H1 (cell line): ENCODE measurements around the gene MAPK8IP1. TPM values are rescaled to one million over a fixed set of nuclear protein-coding genes. Genes with fewer than 3 reads are reported as not detected.

Experiments used
- CTCF ChIA-PET: fragments of 300-600 bp; sonication (Branson Sonifier 250); formaldehyde crosslinking; loops from one replicate; lab custom pipeline; 2021; ENCODE audit not compliant: partially characterized antibody; lab: Charles Lee
- POLR2A ChIA-PET: fragments of 300-600 bp; sonication (Branson Sonifier 250); formaldehyde crosslinking; loops from one replicate; lab custom pipeline; 2021; ENCODE audit warnings: inconsistent platforms; ENCODE audit not compliant: partially characterized antibody; lab: Charles Lee
- DNase-seq, 2 experiments: peaks; one replicate each; pipeline versions ENCODE4 v3.0.0 to v3.0.0-alpha.2; 2010 to 2022; ENCODE audit warnings: low spot score in 2 of 2, low read depth in 1 of 2, mixed read lengths in 1 of 2
- FAIRE-seq: peaks from 2 replicates; lab custom pipeline; 2011; peaks lifted over from hg19 to GRCh38; lab: Jason Lieb, UNC
- H2AFZ ChIP-seq: 2 replicates; pipeline ENCODE4 v1.8.1; 2012; ENCODE audit warnings: low read length, inconsistent platforms
- H2AK5ac ChIP-seq: 2 replicates; pipeline ENCODE4 v1.6.1; 2013; ENCODE audit warnings: low read depth, low read length
- H2BK120ac ChIP-seq: replicated peaks from 2 replicates; pipeline ENCODE3; 2013; ENCODE audit warnings: low read depth, low read length, inconsistent platforms
- H2BK12ac ChIP-seq: 2 replicates; pipeline ENCODE4 v1.6.1; 2013; ENCODE audit warnings: low read depth, low read length
- H2BK15ac ChIP-seq: 2 replicates; pipeline ENCODE4 v1.6.1; 2013; ENCODE audit warnings: low read length
- H2BK20ac ChIP-seq: 2 replicates; pipeline ENCODE4 v1.6.1; 2013; ENCODE audit warnings: low read length
- H2BK5ac ChIP-seq: 2 replicates; pipeline ENCODE4 v1.6.1; 2013; ENCODE audit warnings: low read depth, low read length
- H3K14ac ChIP-seq: 2 replicates; pipeline ENCODE4 v1.6.1; 2013; ENCODE audit warnings: inconsistent platforms; ENCODE audit not compliant: insufficient read length
- H3K18ac ChIP-seq: 2 replicates; pipeline ENCODE4 v1.6.1; 2013; ENCODE audit warnings: low read length; ENCODE audit errors: extremely low read depth
- H3K23ac ChIP-seq: 2 replicates; pipeline ENCODE4 v1.6.1; 2013; ENCODE audit warnings: inconsistent platforms; ENCODE audit not compliant: insufficient read length
- H3K23me2 ChIP-seq: 2 replicates; pipeline ENCODE4 v1.6.1; 2013; ENCODE audit warnings: low read depth, low read length
- H3K27ac ChIP-seq: 2 replicates; pipeline ENCODE4 v1.6.1; 2011; ENCODE audit warnings: low read depth, low read length, inconsistent platforms
- H3K27me3 ChIP-seq, 4 experiments: replicated peaks in 1 of 4; 1 replicate in 1 of 4; 2 replicates in 3 of 4; pipeline versions ENCODE4 v1.6.1 to v1.8.1; 2011 to 2013; ENCODE audit warnings: low read length in 3 of 4, mild to moderate bottlenecking in 3 of 4, inconsistent platforms in 2 of 4, mixed read lengths in 2 of 4, moderate library complexity in 1 of 4; ENCODE audit not compliant: control insufficient read depth in 3 of 4, insufficient read depth in 3 of 4; ENCODE audit errors: extremely low read depth in 1 of 4
- H3K36me3 ChIP-seq, 4 experiments: 2 replicates each; pipeline versions ENCODE4 v1.6.1 to v1.8.1; 2011 to 2013; ENCODE audit warnings: mild to moderate bottlenecking in 4 of 4, low read length in 3 of 4, moderate library complexity in 2 of 4, control low read depth in 1 of 4, inconsistent platforms in 1 of 4; ENCODE audit not compliant: insufficient read depth in 4 of 4, control insufficient read depth in 2 of 4
- H3K4ac ChIP-seq: replicated peaks from 2 replicates; pipeline ENCODE3; 2013; ENCODE audit warnings: low read length, low read depth, mixed read lengths, inconsistent platforms; ENCODE audit not compliant: insufficient read length
- H3K4me1 ChIP-seq, 4 experiments: replicated peaks in 1 of 4; 1 replicate in 1 of 4; 2 replicates in 3 of 4; pipeline versions ENCODE4 v1.6.1 to v1.8.1; 2011 to 2013; ENCODE audit warnings: low read length in 3 of 4, inconsistent platforms in 2 of 4, mixed read lengths in 1 of 4; ENCODE audit not compliant: insufficient read depth in 4 of 4, control insufficient read depth in 3 of 4
- H3K4me2 ChIP-seq, 2 experiments: 2 replicates each; pipeline versions ENCODE4 v1.6.1 to v1.8.1; 2011 to 2013; ENCODE audit warnings: low read depth in 2 of 2, low read length in 2 of 2, control low read depth in 1 of 2, inconsistent platforms in 1 of 2, mild to moderate bottlenecking in 1 of 2; ENCODE audit not compliant: insufficient read depth in 1 of 2
- H3K4me3 ChIP-seq, 4 experiments: fragments of 200-600, 300-600 bp in 1 of 4; sonication (generic), shearing (Covaris generic), sonication (Bioruptor Twin) in 1 of 4; 2 replicates each; pipeline versions ENCODE4 v1.5.1 to v1.8.1; 2011 to 2016; ENCODE audit warnings: low read length in 4 of 4, low read depth in 3 of 4, control low read depth in 2 of 4, inconsistent platforms in 2 of 4, mild to moderate bottlenecking in 2 of 4, mixed read lengths in 1 of 4, moderate library complexity in 1 of 4; ENCODE audit not compliant: insufficient read depth in 2 of 4; ENCODE audit errors: extremely low read depth in 1 of 4
- H3K56ac ChIP-seq: replicated peaks from 2 replicates; pipeline ENCODE3; 2013; ENCODE audit warnings: low read depth, mild to moderate bottlenecking, mixed read lengths, low read length, inconsistent platforms; ENCODE audit not compliant: insufficient read length
- H3K79me1 ChIP-seq: 2 replicates; pipeline ENCODE4 v1.6.1; 2013; ENCODE audit warnings: low read depth, low read length, control low read depth
- H3K79me2 ChIP-seq, 2 experiments: 2 replicates each; pipeline versions ENCODE4 v1.6.1 to v1.8.1; 2012 to 2013; ENCODE audit warnings: low read length in 2 of 2, mild to moderate bottlenecking in 2 of 2, inconsistent platforms in 1 of 2; ENCODE audit not compliant: insufficient read depth in 2 of 2, control insufficient read depth in 1 of 2
- H3K9ac ChIP-seq, 4 experiments: replicated peaks in 1 of 4; 1 replicate in 1 of 4; 2 replicates in 3 of 4; pipeline versions ENCODE4 v1.6.1 to v1.8.1; 2011 to 2013; ENCODE audit warnings: low read depth in 3 of 4, low read length in 3 of 4, control low read depth in 2 of 4, mild to moderate bottlenecking in 2 of 4, moderate library complexity in 2 of 4, inconsistent platforms in 1 of 4; ENCODE audit errors: extremely low read depth in 1 of 4
- H3K9me3 ChIP-seq, 2 experiments: 2 replicates each; pipeline versions ENCODE4 v1.6.1 to v1.8.1; 2012 to 2013; ENCODE audit warnings: mild to moderate bottlenecking in 2 of 2, moderate library complexity in 2 of 2, control low read depth in 1 of 2, inconsistent platforms in 1 of 2, low read depth in 1 of 2, low read length in 1 of 2, mixed read lengths in 1 of 2; ENCODE audit not compliant: insufficient read depth in 2 of 2
- H4K20me1 ChIP-seq, 2 experiments: replicated peaks in 1 of 2; 2 replicates each; pipeline versions ENCODE3 to v1.8.1; 2011 to 2013; ENCODE audit warnings: inconsistent platforms in 2 of 2, low read length in 2 of 2, mild to moderate bottlenecking in 1 of 2; ENCODE audit not compliant: insufficient read depth in 2 of 2, control insufficient read depth in 1 of 2
- H4K5ac ChIP-seq: 2 replicates; pipeline ENCODE4 v1.6.1; 2013; ENCODE audit warnings: low read length, low read depth, mixed read lengths, inconsistent platforms; ENCODE audit not compliant: insufficient read length
- H4K8ac ChIP-seq: 2 replicates; pipeline ENCODE4 v1.8.0; 2013; ENCODE audit warnings: mild to moderate bottlenecking, moderate library complexity, low read length, inconsistent platforms; ENCODE audit not compliant: insufficient read depth; ENCODE audit errors: extremely low read depth
- H4K91ac ChIP-seq: replicated peaks from 2 replicates; pipeline ENCODE3; 2013; ENCODE audit warnings: low read length, mixed read lengths, inconsistent platforms; ENCODE audit not compliant: insufficient read length
- ASH2L ChIP-seq: fragments of 200-600, 300-600 bp; sonication (generic); IDR thresholded peaks from one replicate; pipeline ENCODE4 v1.7.1; 2017; ENCODE audit warnings: low read length
- BCL11A ChIP-seq, 2 experiments: IDR thresholded peaks; one replicate each; pipeline ENCODE4 v1.6.1; 2011; ENCODE audit warnings: low read depth in 2 of 2, low read length in 2 of 2, mild to moderate bottlenecking in 2 of 2
- CHD2 ChIP-seq: IDR thresholded peaks from 2 replicates; pipeline ENCODE4 v1.6.1; 2012; ENCODE audit warnings: low read length, improper control_type of control experiment
- EP300 ChIP-seq, 2 experiments: IDR thresholded peaks; 1 replicate in 1 of 2; 2 replicates in 1 of 2; pipeline ENCODE4 v1.6.1; 2011 to 2012; ENCODE audit warnings: low read depth in 2 of 2, low read length in 2 of 2, mild to moderate bottlenecking in 2 of 2, borderline replicate concordance in 1 of 2, inconsistent platforms in 1 of 2, moderate library complexity in 1 of 2
- GABPA ChIP-seq: IDR thresholded peaks from 2 replicates; pipeline ENCODE4 v1.6.1; 2011; ENCODE audit warnings: mild to moderate bottlenecking, low read length, moderate library complexity, borderline replicate concordance; ENCODE audit not compliant: insufficient read depth
- HDAC2 ChIP-seq, 2 experiments: fragments of 300-600 bp in 1 of 2; sonication (generic) in 1 of 2; IDR thresholded peaks; 2 replicates each; pipeline ENCODE4 v1.6.1; 2011 to 2012; ENCODE audit warnings: low read depth in 2 of 2, low read length in 2 of 2, mild to moderate bottlenecking in 2 of 2, moderate library complexity in 2 of 2, borderline replicate concordance in 1 of 2, inconsistent platforms in 1 of 2
- KDM1A ChIP-seq: fragments of 200-600, 300-600 bp; sonication (generic); IDR thresholded peaks from 2 replicates; pipeline ENCODE4 v1.7.1; 2016; ENCODE audit warnings: mild to moderate bottlenecking, low read length, borderline replicate concordance
- RXRA ChIP-seq: IDR thresholded peaks from 2 replicates; pipeline ENCODE4 v1.6.1; 2011; ENCODE audit warnings: low read depth, mild to moderate bottlenecking, low read length, moderate library complexity; ENCODE audit not compliant: insufficient read depth
- SUZ12 ChIP-seq: fragments of 200-600 bp; sonication (generic); IDR thresholded peaks from 2 replicates; pipeline ENCODE4 v1.6.1; 2012; ENCODE audit warnings: mild to moderate bottlenecking, inconsistent platforms, low read length, moderate library complexity, mixed read lengths
- WGBS, 2 experiments: shearing (Covaris generic) in 1 of 2; methylation state at CpG; one replicate each; pipeline versions ENCODE4 v1.1.6 to v1.1.7; 2013 to 2015; ENCODE audit warnings: low lambda C conversion rate in 2 of 2, mixed read lengths in 2 of 2, inconsistent platforms in 1 of 2, low coverage in 1 of 2, missing lambda C conversion rate in 1 of 2; ENCODE audit not compliant: insufficient replicate concordance in 2 of 2, insufficient coverage in 1 of 2, insufficient read length in 1 of 2; ENCODE audit errors: extremely low coverage in 1 of 2, missing lambda C conversion rate in 1 of 2; 5-methylcytosine and 5-hydroxymethylcytosine counted together
- polyA plus RNA-seq, 7 experiments: library from polyadenylated mRNA; depleted of rRNA in 3 of 7; stranded (reverse) in 5 of 7; unstranded in 2 of 7; fragments of >200 nt in 5 of 7; fragments of 200-250 nt in 2 of 7; gene quantifications; 1 replicate in 5 of 7; 2 replicates in 1 of 7; 4 replicates in 1 of 7; pipeline versions ENCODE4 v1.2.1 to v1.2.3, GENCODE V29; 2011 to 2013; ENCODE audit warnings: missing spikeins in 2 of 7, mixed read lengths in 2 of 7
- total RNA-seq: library from RNA; stranded (reverse); fragmentation: NEBNext Ultra II Directional; extraction: Animal tissue kit (Norgen Biotek cat#: 25700); gene quantifications from 2 replicates; pipeline ENCODE4 v1.2.1, GENCODE V29; 2021
- TF ChIP-seq, protein P1 (sequence below): IDR thresholded peaks from 2 replicates; pipeline ENCODE4 v1.6.1; 2012; ENCODE audit warnings: inconsistent platforms

MAPK8IP1 gene
- total and polyA plus RNA-seq, 2 of the 8 experiments (the other 6 are each of a cell fraction or from before 2014, with no cell fraction given) = 32.4 to 40.1 TPM

DNA sequence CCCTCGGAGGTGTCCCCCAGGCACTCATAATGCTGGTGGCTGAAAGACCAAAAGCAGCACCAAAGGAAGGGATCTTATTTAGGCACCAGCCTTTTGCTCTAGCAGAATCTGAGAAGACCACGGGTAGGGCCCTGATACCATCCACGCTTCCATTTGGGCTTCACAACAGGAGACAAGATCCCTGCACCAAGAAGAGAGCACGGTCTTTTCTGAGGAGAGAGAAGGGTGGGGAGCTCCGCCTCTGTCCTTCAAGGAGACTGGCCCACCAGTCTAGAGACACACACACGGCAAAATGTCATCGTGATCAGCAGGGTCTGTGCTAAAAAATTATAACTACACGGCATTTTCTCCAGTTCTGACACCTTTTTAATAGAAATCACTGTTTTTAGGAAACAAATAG lies 46.8 kb downstream of the MAPK8IP1 start:
- Histone ChIP-seq H2BK15ac (no peak overlapping the region), H3K23ac (no peak overlapping the region), H2AFZ (no peak overlapping the region), H4K91ac (no peak overlapping the region), H3K56ac (no peak overlapping the region), H3K18ac (no peak overlapping the region), H3K23me2 (no peaks in the 10 kb centered on the region), H3K4me3 (no peak overlapping the region), H2BK5ac (no peak overlapping the region), H2AK5ac (no peak overlapping the region), H3K27ac (no peak overlapping the region), H3K27me3 (no peaks in the 10 kb centered on the region), H3K9me3 (no peaks in the 10 kb centered on the region), H3K79me1 (peaks cover 2% of the 10 kb centered on the region; the same call in 1 of the 2 replicates), H3K4me2 (no peak overlapping the region), H3K4me1 (no peaks in the 10 kb centered on the region), H2BK12ac (no peak overlapping the region), H3K79me2 (no peaks in the 10 kb centered on the region), H4K5ac (no peak overlapping the region), H4K8ac (no peak overlapping the region), H3K36me3 (peaks cover 9 to 39% (median 27%) of the 10 kb centered on the region in 4 experiments), H2BK120ac (no peak overlapping the region), H4K20me1 (peaks cover 0 to 5% of the 10 kb centered on the region in 2 experiments), H3K4ac (no peak overlapping the region), H3K14ac (no peak overlapping the region), H3K9ac (no peak overlapping the region), H2BK20ac (no peak overlapping the region)
- ChIA-PET POLR2A (interaction anchor here (0.8 to 13.6 kb wide), 4 partner anchors 8 to 17 kb away, joined by 3 to 115 read pairs (median 6); partner anchors contain the start of genes LARGE2 and PEX16), CTCF (interaction anchor here (0.6 to 2.4 kb wide), 4 partner anchors 32 to 119 kb away, joined by 3 to 8 read pairs (median 4); no protein-coding TSS in a partner anchor)
- WGBS, 2 experiments = 94% methylated on average over 8 of the region's 8 CpGs; no CpG with 5 or more reads in 1 of the 2 experiments
- FAIRE-seq = no peak
- TF ChIP-seq ASH2L = no peak
- TF ChIP-seq BCL11A (IDR thresholded peaks at IDR 0.05; ENCODE audit: low read depth in 2 of 2, low read length in 2 of 2) = no peak
- no peak for TF ChIP-seq HDAC2 (IDR thresholded peaks at IDR 0.05; ENCODE audit: borderline replicate concordance in 1 of 2, low read depth in 2 of 2, low read length in 2 of 2)
- TF ChIP-seq KDM1A = no peak
- no peak for TF ChIP-seq RXRA
- no peak for TF ChIP-seq GABPA
- no peak for TF ChIP-seq EP300 (IDR thresholded peaks at IDR 0.05; ENCODE audit: borderline replicate concordance in 1 of 2, low read depth in 2 of 2, low read length in 2 of 2)
- TF ChIP-seq, protein P1, sequence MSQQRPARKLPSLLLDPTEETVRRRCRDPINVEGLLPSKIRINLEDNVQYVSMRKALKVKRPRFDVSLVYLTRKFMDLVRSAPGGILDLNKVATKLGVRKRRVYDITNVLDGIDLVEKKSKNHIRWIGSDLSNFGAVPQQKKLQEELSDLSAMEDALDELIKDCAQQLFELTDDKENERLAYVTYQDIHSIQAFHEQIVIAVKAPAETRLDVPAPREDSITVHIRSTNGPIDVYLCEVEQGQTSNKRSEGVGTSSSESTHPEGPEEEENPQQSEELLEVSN = no peak
- TF ChIP-seq SUZ12 = no peak
- no peak for TF ChIP-seq CHD2
- DNase-seq = no peak
